Prostate gland (tissue), 2 donors: Measurements from ENCODE around the gene CREG2. TPM values are rescaled to one million over a fixed set of nuclear protein-coding genes. Genes with fewer than 3 reads are reported as not detected.

Experiments used
- DNase-seq: peaks from one replicate; pipeline ENCODE4 v3.0.0-alpha.2; 2019; ENCODE audit warnings: low spot score
- H3K27ac ChIP-seq, 2 donors: fragments of 200-600 bp; sonication (generic); 2 replicates each; pipeline ENCODE4 v1.5.1; 2017 to 2019
- H3K27me3 ChIP-seq: fragments of 200-600 bp; sonication (generic); replicated peaks from 2 replicates; pipeline ENCODE4 v1.5.1; 2019; ENCODE audit not compliant: insufficient read depth
- H3K36me3 ChIP-seq, 2 donors: fragments of 200-600 bp; sonication (generic); 1 replicate in 1 of 2; 2 replicates in 1 of 2; pipeline versions ENCODE4 v1.5.1 to v1.8.1; 2017 to 2019
- H3K4me1 ChIP-seq: fragments of 200-600 bp; sonication (generic); replicated peaks from 2 replicates; pipeline ENCODE4 v1.5.1; 2019
- H3K4me3 ChIP-seq, 2 donors: fragments of 200-600 bp; sonication (generic); 2 replicates each; pipeline ENCODE4 v1.5.1; 2017 to 2019
- H3K9me3 ChIP-seq: fragments of 200-600 bp; sonication (generic); 2 replicates; pipeline ENCODE4 v1.5.1; 2017
- POLR2A ChIP-seq: fragments of 450-650 bp; IDR thresholded peaks from one replicate; pipeline ENCODE4 v1.6.1; 2016; ENCODE audit warnings: antibody characterized with exemption, mild to moderate bottlenecking
- POLR2AphosphoS5 ChIP-seq: sonication (generic); formaldehyde crosslinking; IDR thresholded peaks from one replicate; pipeline ENCODE4 v1.6.1; 2017; ENCODE audit warnings: antibody characterized with exemption
- whole genome bisulfite sequencing: methylation state at CpG from one replicate; pipeline ENCODE4 v1.1.5; 2018; 5-methylcytosine and 5-hydroxymethylcytosine counted together
- intact Hi-C: fragments of 100-400 bp; cut with DNase I; formaldehyde crosslinking; loops from one replicate; pipeline ENCODE4 v1.14.2; 2022
- total RNA-seq, 2 donors: library from RNA; depleted of rRNA; stranded (reverse); fragments of >200 nt; gene quantifications; one replicate each; pipeline ENCODE4 v1.1.0, GENCODE V29; 2016
- TF ChIP-seq, protein P1 (sequence below), 4 experiments: fragments of 200-600 bp in 2 of 4; fragments of 450-650 bp in 2 of 4; sonication (generic) in 2 of 4; IDR thresholded peaks; 1 replicate in 3 of 4; 2 replicates in 1 of 4; pipeline ENCODE4 v1.5.1; 2016 to 2019; ENCODE audit warnings: antibody characterized with exemption in 4 of 4, mild to moderate bottlenecking in 2 of 4, moderate library complexity in 2 of 4

The CREG2 gene
- total RNA-seq, 2 donors from 2014 or later: not detected

DNA sequence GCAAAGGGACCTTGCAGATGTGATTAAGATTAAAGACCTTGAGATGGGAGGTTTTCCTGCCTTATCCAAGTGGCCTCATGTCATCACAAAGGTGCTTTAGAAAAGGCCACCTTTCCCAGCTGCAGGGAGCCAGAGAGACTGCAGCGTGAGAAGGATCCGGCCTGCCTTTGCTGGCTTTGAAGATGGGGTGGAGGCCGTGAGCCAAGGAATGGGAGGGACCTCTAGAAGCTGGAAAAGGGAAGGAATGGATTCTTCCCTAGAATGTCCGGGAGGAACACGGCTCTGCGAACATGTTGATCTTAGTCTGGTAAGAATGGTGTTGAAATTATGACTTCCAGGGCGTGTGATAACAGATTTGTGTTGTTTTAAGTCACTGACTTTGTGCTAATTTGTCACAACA, 39.9 kb upstream of the CREG2 start:
- H3K36me3 ChIP-seq: no peaks in the 10 kb centered on the region

DNA sequence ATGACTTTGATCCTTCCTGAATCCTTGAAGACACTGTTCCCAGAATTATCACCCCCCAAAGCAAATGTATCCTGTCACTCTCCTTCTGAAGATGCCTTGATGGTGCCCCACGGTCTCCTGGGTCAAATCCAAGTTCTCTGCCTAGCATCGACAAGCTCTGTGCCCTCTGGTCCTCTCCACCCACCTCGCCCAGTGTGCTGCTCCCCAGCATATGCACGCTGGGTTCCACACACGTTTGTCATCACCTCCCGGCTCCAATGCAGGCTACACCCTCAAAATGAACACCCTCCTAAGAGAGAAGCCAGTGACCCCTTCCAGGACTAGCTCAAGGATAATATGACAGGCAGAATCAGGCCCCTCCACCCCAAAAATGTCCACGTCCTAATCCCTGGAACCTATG, 39.5 kb upstream of the CREG2 start:
- 91% methylated on average over 7 of the region's 7 CpGs for WGBS
- Histone ChIP-seq H3K9me3 (no peaks in the 10 kb centered on the region), H3K27me3 (no peaks in the 10 kb centered on the region), H3K4me1 (no peaks in the 10 kb centered on the region), H3K36me3 (no peaks in the 10 kb centered on the region), H3K4me3 (no peak overlapping the region), H3K27ac (no peak overlapping the region)
- TF ChIP-seq POLR2A: no peak
- TF ChIP-seq, protein P1, sequence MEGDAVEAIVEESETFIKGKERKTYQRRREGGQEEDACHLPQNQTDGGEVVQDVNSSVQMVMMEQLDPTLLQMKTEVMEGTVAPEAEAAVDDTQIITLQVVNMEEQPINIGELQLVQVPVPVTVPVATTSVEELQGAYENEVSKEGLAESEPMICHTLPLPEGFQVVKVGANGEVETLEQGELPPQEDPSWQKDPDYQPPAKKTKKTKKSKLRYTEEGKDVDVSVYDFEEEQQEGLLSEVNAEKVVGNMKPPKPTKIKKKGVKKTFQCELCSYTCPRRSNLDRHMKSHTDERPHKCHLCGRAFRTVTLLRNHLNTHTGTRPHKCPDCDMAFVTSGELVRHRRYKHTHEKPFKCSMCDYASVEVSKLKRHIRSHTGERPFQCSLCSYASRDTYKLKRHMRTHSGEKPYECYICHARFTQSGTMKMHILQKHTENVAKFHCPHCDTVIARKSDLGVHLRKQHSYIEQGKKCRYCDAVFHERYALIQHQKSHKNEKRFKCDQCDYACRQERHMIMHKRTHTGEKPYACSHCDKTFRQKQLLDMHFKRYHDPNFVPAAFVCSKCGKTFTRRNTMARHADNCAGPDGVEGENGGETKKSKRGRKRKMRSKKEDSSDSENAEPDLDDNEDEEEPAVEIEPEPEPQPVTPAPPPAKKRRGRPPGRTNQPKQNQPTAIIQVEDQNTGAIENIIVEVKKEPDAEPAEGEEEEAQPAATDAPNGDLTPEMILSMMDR (IDR thresholded peaks at IDR 0.05): no peak
- no peak for TF ChIP-seq POLR2AphosphoS5
- intact Hi-C loops: no loop called here
- no peak for DNase-seq

More for the DNA sequence above, 39.9 kb upstream of the CREG2 start:
- Histone ChIP-seq H3K9me3 (no peaks in the 10 kb centered on the region), H3K4me1 (no peaks in the 10 kb centered on the region), H3K4me3 (no peak overlapping the region), H3K27me3 (no peaks in the 10 kb centered on the region), H3K27ac (no peak overlapping the region)
- TF ChIP-seq, protein P1 (IDR thresholded peaks at IDR 0.05): no peak
- no peak for TF ChIP-seq POLR2AphosphoS5
- TF ChIP-seq POLR2A: no peak
- DNase-seq: no peak
- intact Hi-C loops: no loop called here
- 93% methylated on average over 7 of the region's 7 CpGs for WGBS

DNA sequence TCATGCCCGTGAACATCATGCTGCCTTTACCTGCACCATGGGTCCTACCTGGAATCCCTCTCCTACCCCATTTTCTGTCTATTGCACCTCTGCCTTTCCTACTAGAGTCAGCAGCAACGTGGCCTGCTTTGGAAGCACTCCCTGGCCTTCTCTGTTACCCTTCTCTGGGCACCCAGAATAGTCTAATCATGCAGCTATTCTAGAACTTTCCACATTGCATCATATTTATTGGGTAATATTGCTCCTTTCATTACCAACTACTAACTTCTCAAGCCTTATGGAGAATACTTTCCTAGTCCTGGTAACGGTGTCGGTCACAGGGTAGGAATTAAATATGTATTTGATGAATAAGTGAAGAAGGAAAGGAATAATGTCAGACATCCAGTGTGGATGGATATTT, 33.3 kb upstream of the CREG2 start:
- no peak for TF ChIP-seq POLR2AphosphoS5
- TF ChIP-seq, protein P1 (IDR thresholded peaks at IDR 0.05): no peak
- no peak for TF ChIP-seq POLR2A
- Histone ChIP-seq H3K4me1 (no peaks in the 10 kb centered on the region), H3K4me3 (no peak overlapping the region), H3K27ac (no peak overlapping the region), H3K9me3 (no peaks in the 10 kb centered on the region), H3K36me3 (no peaks in the 10 kb centered on the region), H3K27me3 (no peaks in the 10 kb centered on the region)
- DNase-seq: no peak
- intact Hi-C loops: loop anchor here (5.0 kb wide), 1 partner anchor 97 kb away; no protein-coding TSS in a partner anchor
- 85% methylated on average over 4 of the region's 4 CpGs for WGBS

DNA sequence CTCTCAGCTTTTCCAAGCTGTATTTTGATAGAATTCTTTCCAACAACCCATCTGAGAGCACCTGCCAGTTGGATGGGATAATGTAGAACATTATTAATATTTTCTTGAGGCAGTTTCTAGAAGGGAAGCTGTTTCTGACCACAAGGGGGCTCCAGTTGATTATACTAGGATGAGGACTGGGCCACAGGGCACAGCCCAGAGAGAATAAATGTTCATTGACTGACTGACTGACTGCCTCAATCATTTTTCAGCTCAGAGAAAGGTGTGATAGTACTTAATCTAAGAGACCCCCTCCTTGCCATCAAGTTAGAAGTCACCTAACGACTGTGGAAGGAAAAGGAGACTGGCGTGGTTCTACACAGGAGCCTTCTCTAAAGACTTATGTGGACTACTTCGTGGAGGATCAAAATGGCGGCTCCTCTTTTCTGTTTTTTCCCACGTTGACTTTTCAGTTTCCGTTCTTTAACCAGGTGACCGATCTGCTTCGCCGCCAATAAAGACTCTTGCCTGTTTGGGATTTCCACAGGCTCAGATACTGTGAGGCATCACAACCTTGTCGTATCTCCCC, 31.9 kb upstream of the CREG2 start:
- TF ChIP-seq, protein P1 (IDR thresholded peaks at IDR 0.05): peak; percentile 32 to 73 (median 64)
- no peak for TF ChIP-seq POLR2AphosphoS5
- no peak for TF ChIP-seq POLR2A
- intact Hi-C loops: loop anchor here (1.0 kb wide), 1 partner anchor 413 kb away; no protein-coding TSS in a partner anchor
- Histone ChIP-seq H3K9me3 (no peaks in the 10 kb centered on the region), H3K36me3 (no peaks in the 10 kb centered on the region), H3K27me3 (no peaks in the 10 kb centered on the region), H3K27ac (no peak overlapping the region), H3K4me3 (no peak overlapping the region), H3K4me1 (no peaks in the 10 kb centered on the region)
- DNase-seq: peak; percentile 48
- whole genome bisulfite sequencing: 89% methylated on average over 10 of the region's 10 CpGs

DNA sequence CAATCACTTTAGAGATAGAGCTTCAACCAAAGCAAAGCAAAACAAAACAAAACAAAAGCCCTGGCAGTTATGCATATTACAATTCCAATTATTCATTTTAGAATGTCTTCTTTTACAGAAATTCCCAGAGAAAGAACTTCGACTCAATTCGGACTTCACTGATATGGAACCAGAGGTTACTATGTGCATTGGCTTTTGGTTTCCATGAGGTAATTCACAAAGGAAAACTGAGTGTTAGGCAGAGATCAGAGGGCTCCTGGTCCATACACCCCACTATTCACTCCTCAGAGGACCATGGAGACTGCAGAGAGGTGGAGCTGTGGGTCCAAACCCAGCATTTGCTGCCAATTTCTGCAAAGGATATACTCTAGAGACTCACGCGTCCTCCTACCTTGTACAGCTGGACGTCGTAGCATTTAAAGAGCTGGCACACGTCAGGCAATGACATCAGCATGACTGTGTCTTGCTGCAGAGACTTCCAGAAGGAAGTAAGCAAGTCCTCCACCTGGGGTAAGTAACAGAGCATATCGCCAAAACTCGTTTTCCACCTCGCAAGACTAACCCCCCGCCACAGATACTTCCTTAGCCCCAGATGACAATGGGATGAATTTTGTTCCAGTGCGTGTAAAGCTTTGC, 31.3 kb upstream of the CREG2 start:
- WGBS: 72% methylated on average over 12 of the region's 12 CpGs
- no peaks in the 10 kb centered on the region for H3K27me3 ChIP-seq
- H3K4me1 ChIP-seq: no peaks in the 10 kb centered on the region
- DNase-seq: no peak
- TF ChIP-seq POLR2A: no peak
- TF ChIP-seq POLR2AphosphoS5: no peak
- TF ChIP-seq, protein P1 (IDR thresholded peaks at IDR 0.05): no peak
- intact Hi-C loops: loop anchor here (1.0 kb wide), 1 partner anchor 414 kb away; no protein-coding TSS in a partner anchor
- no peaks in the 10 kb centered on the region for H3K9me3 ChIP-seq
- H3K36me3 ChIP-seq: no peaks in the 10 kb centered on the region
- no peak overlapping the region for H3K4me3 ChIP-seq
- no peak overlapping the region for H3K27ac ChIP-seq
